ENCODE measurements around the gene XRN1.

The XRN1 gene

DNA sequence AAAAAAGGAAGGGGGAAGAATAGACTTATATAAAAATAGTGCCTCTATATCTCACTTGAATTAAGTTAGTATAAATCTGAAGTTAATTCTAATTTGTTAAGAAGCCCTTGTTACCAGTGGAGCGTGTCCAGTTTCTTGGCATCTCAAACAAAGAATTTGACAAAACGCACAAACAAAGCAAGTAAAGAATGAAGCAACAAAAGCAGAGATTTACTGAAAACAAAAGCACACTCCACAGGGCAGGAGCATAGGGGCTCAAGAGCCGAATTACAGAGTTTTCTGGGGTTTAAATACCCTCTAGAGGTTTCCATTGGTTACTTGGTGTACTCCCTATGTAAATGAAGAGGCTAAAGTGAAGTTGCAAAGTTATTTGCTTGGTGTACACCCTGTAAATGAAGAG, 188.5 kb downstream of the XRN1 start:
- DNase-seq, result no peak

GRCh38 chr3:142256712-142257333, 191.0 kb downstream of the XRN1 start:
- no peak for DNase-seq

Measured in KG1 (cell line).